Parathyroid adenoma (tissue), 2 donors: Measurements from ENCODE around the gene LHX2.

Experiments used
- H2AFZ ChIP-seq: fragments of 300-600 bp; sonication (generic); one replicate; pipeline ENCODE4 v1.7.0; 2017; ENCODE audit warnings: antibody characterized with exemption, mild to moderate bottlenecking
- H3K27ac ChIP-seq: fragments of 300-600 bp; sonication (generic); one replicate; pipeline ENCODE4 v1.7.0; 2017
- H3K27me3 ChIP-seq: fragments of 300-600 bp; sonication (generic); one replicate; pipeline ENCODE4 v1.7.0; 2017; ENCODE audit warnings: low read length; ENCODE audit not compliant: control insufficient read depth, insufficient read depth
- H3K36me3 ChIP-seq: fragments of 300-600 bp; sonication (generic); one replicate; pipeline ENCODE4 v1.7.0; 2017; ENCODE audit warnings: low read length; ENCODE audit not compliant: control insufficient read depth, insufficient read depth
- H3K4me1 ChIP-seq: fragments of 300-600 bp; sonication (generic); one replicate; pipeline ENCODE4 v1.7.0; 2017; ENCODE audit warnings: control low read depth
- H3K4me2 ChIP-seq: fragments of 300-600 bp; sonication (generic); one replicate; pipeline ENCODE4 v1.7.0; 2017; ENCODE audit warnings: low read length
- H3K4me3 ChIP-seq: fragments of 300-600 bp; sonication (generic); one replicate; pipeline ENCODE4 v1.7.0; 2017; ENCODE audit warnings: low read depth, low read length
- H3K79me2 ChIP-seq: fragments of 300-600 bp; sonication (generic); one replicate; pipeline ENCODE4 v1.7.0; 2017; ENCODE audit warnings: control low read depth
- H3K9ac ChIP-seq: fragments of 300-600 bp; sonication (generic); one replicate; pipeline ENCODE4 v1.7.0; 2017; ENCODE audit warnings: mild to moderate bottlenecking
- H3K9me3 ChIP-seq: fragments of 300-600 bp; sonication (generic); one replicate; pipeline ENCODE4 v1.7.0; 2017; ENCODE audit warnings: low read length; ENCODE audit not compliant: control insufficient read depth
- CTCF ChIP-seq: fragments of 300-600 bp; sonication (generic); IDR thresholded peaks from one replicate; pipeline ENCODE4 v1.7.0; 2017; ENCODE audit warnings: antibody characterized with exemption, mild to moderate bottlenecking
- donor health status: primary hyperparathyroidism.

LHX2 gene

GRCh38 chr9:124047251-124047672, 35.7 kb downstream of the LHX2 start:
- Histone ChIP-seq H3K9me3 (no peaks in the 10 kb centered on the region), H3K79me2 (no peaks in the 10 kb centered on the region), H2AFZ (no peak overlapping the region), H3K4me3 (no peak overlapping the region), H3K4me1 (no peaks in the 10 kb centered on the region), H3K36me3 (no peaks in the 10 kb centered on the region), H3K27me3 (no peaks in the 10 kb centered on the region), H3K27ac (no peak overlapping the region), H3K9ac (no peak overlapping the region), H3K4me2 (no peak overlapping the region)
- no peak for TF ChIP-seq CTCF

- H3K4me1 ChIP-seq: no peaks in the 10 kb centered on the region
- no peaks in the 10 kb centered on the region for H3K27me3 ChIP-seq
- H3K9ac ChIP-seq: no peak overlapping the region
Observed at GRCh38 chr9:124050955-124051354, 39.4 kb downstream of the LHX2 start.

GRCh38 chr9:124052401-124052800, 40.8 kb downstream of the LHX2 start:
- H3K36me3 ChIP-seq: no peaks in the 10 kb centered on the region
- H3K79me2 ChIP-seq: no peaks in the 10 kb centered on the region
- TF ChIP-seq CTCF: no peak
- no peak overlapping the region for H3K4me2 ChIP-seq
- H3K9me3 ChIP-seq: no peaks in the 10 kb centered on the region
- H3K4me3 ChIP-seq: no peak overlapping the region
- no peak overlapping the region for H2AFZ ChIP-seq
- H3K27ac ChIP-seq: no peak overlapping the region
- no peaks in the 10 kb centered on the region for H3K4me1 ChIP-seq
- H3K9ac ChIP-seq: no peak overlapping the region
- no peaks in the 10 kb centered on the region for H3K27me3 ChIP-seq

More at GRCh38 chr9:124050955-124051354, 39.4 kb downstream of the LHX2 start:
- Histone ChIP-seq H2AFZ (no peak overlapping the region), H3K79me2 (no peaks in the 10 kb centered on the region), H3K36me3 (no peaks in the 10 kb centered on the region), H3K27ac (no peak overlapping the region), H3K4me2 (no peak overlapping the region), H3K9me3 (no peaks in the 10 kb centered on the region), H3K4me3 (no peak overlapping the region)
- no peak for TF ChIP-seq CTCF

GRCh38 chr9:124054582-124055227, 43.1 kb downstream of the LHX2 start:
- Histone ChIP-seq H3K4me1 (no peaks in the 10 kb centered on the region), H3K79me2 (no peaks in the 10 kb centered on the region), H3K9ac (no peak overlapping the region), H3K27me3 (no peaks in the 10 kb centered on the region), H3K4me3 (no peak overlapping the region), H3K27ac (no peak overlapping the region), H3K4me2 (no peak overlapping the region), H2AFZ (no peak overlapping the region), H3K9me3 (no peaks in the 10 kb centered on the region), H3K36me3 (no peaks in the 10 kb centered on the region)
- TF ChIP-seq CTCF: no peak
